ENCODE results near the gene APOLD1. TPM values are rescaled to one million over a fixed set of nuclear protein-coding genes. Genes with fewer than 3 reads are reported as not detected.

The APOLD1 gene
- total and polyA plus RNA-seq, 2 of the 8 experiments (the other 6 are each of a cell fraction or from before 2014, with no cell fraction given), result 0.12 to 0.71 TPM

GRCh38 chr12:12748044-12748443 lies 37.4 kb upstream of the APOLD1 start:
- 89% methylated on average over 3 of the region's 3 CpGs; no CpG with 5 or more reads in 1 of the 2 experiments for WGBS, 2 experiments (ENCODE audit: extremely low coverage in 1 of 2, insufficient coverage in 1 of 2, insufficient read length in 1 of 2, insufficient replicate concordance in 2 of 2, low coverage in 1 of 2, low lambda C conversion rate in 2 of 2, missing lambda C conversion rate in 1 of 2)
- Histone ChIP-seq H2BK5ac (ENCODE audit: low read depth, low read length) (no peak overlapping the region), H2BK120ac (replicated peaks; ENCODE audit: low read depth, low read length) (no peak overlapping the region), H4K20me1 (replicated peaks in 1 of 2; ENCODE audit: control insufficient read depth in 1 of 2, insufficient read depth in 2 of 2, low read length in 2 of 2) (no peaks in the 10 kb centered on the region), H3K79me2 (ENCODE audit: control insufficient read depth in 1 of 2, insufficient read depth in 2 of 2, low read length in 2 of 2) (no peaks in the 10 kb centered on the region), H3K4me2 (ENCODE audit: insufficient read depth in 1 of 2, low read depth in 2 of 2, low read length in 2 of 2) (no peak overlapping the region), H4K5ac (ENCODE audit: insufficient read length, low read depth, low read length) (no peak overlapping the region), H3K23ac (ENCODE audit: insufficient read length) (no peak overlapping the region), H4K8ac (ENCODE audit: extremely low read depth, insufficient read depth, low read length) (no peak overlapping the region), H3K14ac (ENCODE audit: insufficient read length) (no peak overlapping the region), H3K27me3 (replicated peaks in 1 of 4; ENCODE audit: control insufficient read depth in 3 of 4, extremely low read depth in 1 of 4, insufficient read depth in 3 of 4, low read length in 3 of 4) (no peaks in the 10 kb centered on the region), H2BK20ac (ENCODE audit: low read length) (no peak overlapping the region), H2BK15ac (ENCODE audit: low read length) (no peak overlapping the region), H2AK5ac (ENCODE audit: low read depth, low read length) (no peak overlapping the region), H4K91ac (replicated peaks; ENCODE audit: insufficient read length, low read length) (no peak overlapping the region), H3K18ac (ENCODE audit: extremely low read depth, low read length) (no peak overlapping the region), H3K36me3 (ENCODE audit: control insufficient read depth in 2 of 4, insufficient read depth in 4 of 4, low read length in 3 of 4) (no peaks in the 10 kb centered on the region), H3K9me3 (ENCODE audit: insufficient read depth in 2 of 2, low read depth in 1 of 2, low read length in 1 of 2) (no peaks in the 10 kb centered on the region), H3K23me2 (ENCODE audit: low read depth, low read length) (no peaks in the 10 kb centered on the region), H3K27ac (ENCODE audit: low read depth, low read length) (no peak overlapping the region), H3K4ac (replicated peaks; ENCODE audit: insufficient read length, low read depth, low read length) (no peak overlapping the region), H3K4me1 (replicated peaks in 1 of 4; ENCODE audit: control insufficient read depth in 3 of 4, insufficient read depth in 4 of 4, low read length in 3 of 4) (no peaks in the 10 kb centered on the region), H3K4me3 (ENCODE audit: extremely low read depth in 1 of 4, insufficient read depth in 2 of 4, low read depth in 3 of 4, low read length in 4 of 4) (no peak overlapping the region), H3K56ac (replicated peaks; ENCODE audit: insufficient read length, low read depth, low read length) (no peak overlapping the region), H2AFZ (ENCODE audit: low read length) (no peak overlapping the region), H2BK12ac (ENCODE audit: low read depth, low read length) (no peak overlapping the region), H3K79me1 (ENCODE audit: low read depth, low read length) (no peaks in the 10 kb centered on the region; the same call in 1 of the 2 replicates), H3K9ac (replicated peaks in 1 of 4; ENCODE audit: extremely low read depth in 1 of 4, low read depth in 3 of 4, low read length in 3 of 4) (no peak overlapping the region)
- FAIRE-seq (no peak), DNase-seq (ENCODE audit: low read depth in 1 of 2, low spot score in 2 of 2) (no peak)
- ChIA-PET CTCF (ENCODE audit: partially characterized antibody) (interaction anchor here (1.3 to 4.3 kb wide), 2 partner anchors 11 to 12 kb away, joined by 4 to 39 read pairs; no protein-coding TSS in a partner anchor), POLR2A (ENCODE audit: partially characterized antibody) (no interaction called here)
- TF ChIP-seq CHD2 (IDR thresholded peaks at IDR 0.05; ENCODE audit: low read length), result no peak
- no peak for TF ChIP-seq MAFK (IDR thresholded peaks at IDR 0.05; ENCODE audit: low read depth, low read length)
- TF ChIP-seq HDAC2 (IDR thresholded peaks at IDR 0.05; ENCODE audit: borderline replicate concordance in 1 of 2, low read depth in 2 of 2, low read length in 2 of 2), result no peak
- no peak for TF ChIP-seq CHD1 (IDR thresholded peaks at IDR 0.05; ENCODE audit: low read depth, low read length)
- no peak for TF ChIP-seq RNF2 (IDR thresholded peaks at IDR 0.05; ENCODE audit: borderline replicate concordance, low read depth, low read length, missing control alignments, poor library complexity, severe bottlenecking)
- TF ChIP-seq ATF3 (IDR thresholded peaks at IDR 0.05; ENCODE audit: insufficient read depth, low read depth, low read length), result no peak
- TF ChIP-seq TAF7 (optimal IDR thresholded peaks at IDR 0.05; ENCODE audit: borderline replicate concordance, low read depth, low read length), result no peak
- TF ChIP-seq GTF2F1 (IDR thresholded peaks at IDR 0.05; ENCODE audit: borderline replicate concordance, low read depth, low read length), result no peak
- no peak for TF ChIP-seq SP4 (IDR thresholded peaks at IDR 0.05; ENCODE audit: low read length)
- TF ChIP-seq MAX (IDR thresholded peaks at IDR 0.05), result no peak
- no peak for TF ChIP-seq TEAD4 (IDR thresholded peaks at IDR 0.05; ENCODE audit: low read depth, low read length)
- TF ChIP-seq SP2 (IDR thresholded peaks at IDR 0.05; ENCODE audit: low read length), result no peak
- TF ChIP-seq CBX5 (IDR thresholded peaks at IDR 0.05; ENCODE audit: low read depth, low read length), result no peak

Measured in H1 (cell line).